ENCODE measurements around the gene ZNF488. TPM values are rescaled to one million over a fixed set of nuclear protein-coding genes. Genes with fewer than 3 reads are reported as not detected.
A peak's percentile ranks its signal among the peaks of the same experiment; 100 is the strongest.

ZNF488 gene
- under 1 TPM in 3 of 6 experiments, not detected in 3; 0.05 to 0.07 (median 0.07) TPM for total RNA-seq (2021; fragmentation: NEBNext Ultra II Directional; extraction: Animal tissue kit (Norgen Biotek cat#: 25700))
- long read RNA-seq, result 0 reads

GRCh38 chr10:47384148-47384921 lies at the start of gene ZNF488:
TSS of gene ZNF488 (minus strand) at chr10:47384293. CDS start at chr10:47368829, 15,464 bp downstream.
- peaks cover 38% of the 10 kb centered on the region for H3K27me3 Mint-ChIP-seq (ENCODE audit: insufficient read depth)
- no peak; the same call in 1 of the 2 replicates for TF ChIP-seq CTCF (IDR thresholded peaks at IDR 0.05)
- H3K4me3 Mint-ChIP-seq, result peak within 1 kb of the TSS; percentile 89
- peaks cover 7% of the 10 kb centered on the region; the same call in 1 of the 2 replicates for H3K36me3 Mint-ChIP-seq (ENCODE audit: low read depth)
- peaks cover 13% of the 10 kb centered on the region for H3K4me1 Mint-ChIP-seq (ENCODE audit: low read depth)
- peak within 1 kb of the TSS; percentile 48; the same call in 1 of the 2 replicates for H3K27ac Mint-ChIP-seq
- DNase-seq, result peak; percentile 12
- 0 out of 2 replicates have a peak, but pooled peaks cover 7% of the 10 kb centered on the region for H3K9me3 Mint-ChIP-seq

GRCh38 chr10:47425813-47426419 lies 41.8 kb upstream of the ZNF488 start:
- Mint-ChIP-seq H3K4me1 (ENCODE audit: low read depth) (peaks cover 29% of the 10 kb centered on the region), H3K27ac (no peak overlapping the region), H3K9me3 (peaks cover 10% of the 10 kb centered on the region), H3K27me3 (ENCODE audit: insufficient read depth) (peaks cover 37% of the 10 kb centered on the region), H3K4me3 (no peak overlapping the region), H3K36me3 (ENCODE audit: low read depth) (peaks cover 9% of the 10 kb centered on the region)
- no peak for DNase-seq
- no peak for TF ChIP-seq CTCF (IDR thresholded peaks at IDR 0.05)

GRCh38 chr10:47424231-47424630 lies 40.1 kb upstream of the ZNF488 start:
- Mint-ChIP-seq H3K27ac (no peak overlapping the region), H3K4me3 (no peak overlapping the region), H3K4me1 (ENCODE audit: low read depth) (peaks cover 35% of the 10 kb centered on the region), H3K27me3 (ENCODE audit: insufficient read depth) (peaks cover 24% of the 10 kb centered on the region), H3K9me3 (peaks cover 9% of the 10 kb centered on the region), H3K36me3 (ENCODE audit: low read depth) (peaks cover 6% of the 10 kb centered on the region)
- DNase-seq, result no peak
- no peak for TF ChIP-seq CTCF (IDR thresholded peaks at IDR 0.05)

GRCh38 chr10:47423476-47423875 lies 39.4 kb upstream of the ZNF488 start:
- Mint-ChIP-seq H3K9me3 (peaks cover 1% of the 10 kb centered on the region), H3K36me3 (ENCODE audit: low read depth) (no peaks in the 10 kb centered on the region), H3K4me3 (no peak overlapping the region), H3K27me3 (ENCODE audit: insufficient read depth) (peaks cover 17% of the 10 kb centered on the region), H3K4me1 (ENCODE audit: low read depth) (peaks cover 35% of the 10 kb centered on the region), H3K27ac (peak overlapping the region; percentile 55; the same call in 1 of the 2 replicates)
- DNase-seq, result peak; percentile 32
- TF ChIP-seq CTCF (IDR thresholded peaks at IDR 0.05), result no peak

- Mint-ChIP-seq H3K4me1 (ENCODE audit: low read depth) (peaks cover 35% of the 10 kb centered on the region), H3K4me3 (no peak overlapping the region), H3K36me3 (ENCODE audit: low read depth) (no peaks in the 10 kb centered on the region), H3K27me3 (ENCODE audit: insufficient read depth) (peaks cover 8% of the 10 kb centered on the region), H3K27ac (0 out of 2 replicates have a peak overlapping the region, but pooled peaks have one; percentile 2), H3K9me3 (no peaks in the 10 kb centered on the region)
- DNase-seq, result peak; percentile 90
- TF ChIP-seq CTCF (IDR thresholded peaks at IDR 0.05), result no peak
These were observed 37.2 kb upstream of the ZNF488 start for GRCh38 chr10:47421057-47421952.
